Effector CD8-positive, alpha-beta T cell (primary cell): ENCODE data around the gene IGSF9B.

Experiments used
- DNase-seq: peaks from one replicate; lab custom pipeline; 2025; lab: John Stamatoyannopoulos, UW

The IGSF9B gene

GRCh38 chr11:133983660-133984316 is 27.0 kb upstream of the IGSF9B start:
- DNase-seq, result no peak

- no peak for DNase-seq
These were observed 26.1 kb upstream of the IGSF9B start for GRCh38 chr11:133982876-133983275.

GRCh38 chr11:133982151-133982550 is 25.4 kb upstream of the IGSF9B start:
- no peak for DNase-seq

GRCh38 chr11:133981156-133981555 is 24.4 kb upstream of the IGSF9B start:
- DNase-seq, result no peak

GRCh38 chr11:133980665-133981064 is 23.9 kb upstream of the IGSF9B start:
- DNase-seq, result no peak

- DNase-seq, result no peak
These were observed 22.0 kb upstream of the IGSF9B start for GRCh38 chr11:133978794-133979193.

- no peak for DNase-seq
These were observed 20.4 kb upstream of the IGSF9B start for GRCh38 chr11:133977067-133977677.

- DNase-seq, result no peak
These were observed 18.7 kb upstream of the IGSF9B start for GRCh38 chr11:133975488-133975849.

- DNase-seq, result no peak
These were observed 18.2 kb upstream of the IGSF9B start for GRCh38 chr11:133974836-133975487.

- DNase-seq, result no peak
These were observed 15.1 kb upstream of the IGSF9B start for GRCh38 chr11:133971881-133972280.

- no peak for DNase-seq
These were observed 12.3 kb upstream of the IGSF9B start for GRCh38 chr11:133969112-133969511.

GRCh38 chr11:133968300-133968699 is 11.5 kb upstream of the IGSF9B start:
- DNase-seq, result no peak

- no peak for DNase-seq
These were observed 11.0 kb upstream of the IGSF9B start for GRCh38 chr11:133967599-133968238.

- DNase-seq, result peak; percentile 46
These were observed 10.3 kb upstream of the IGSF9B start for GRCh38 chr11:133966921-133967598.

GRCh38 chr11:133966172-133966651 is 9.4 kb upstream of the IGSF9B start:
- DNase-seq, result no peak

- no peak for DNase-seq
These were observed 8.3 kb upstream of the IGSF9B start for GRCh38 chr11:133965031-133965601.

- DNase-seq, result no peak
These were observed 7.6 kb upstream of the IGSF9B start for GRCh38 chr11:133964356-133964755.

- no peak for DNase-seq
These were observed 5.1 kb upstream of the IGSF9B start for GRCh38 chr11:133961890-133962289.

- DNase-seq, result no peak
These were observed 1.1 kb upstream of the IGSF9B start for GRCh38 chr11:133957900-133958299.

- DNase-seq, result no peak
These were observed 785 bp downstream of the IGSF9B start for GRCh38 chr11:133955945-133956421.

- DNase-seq, result no peak
These were observed 1.5 kb downstream of the IGSF9B start for GRCh38 chr11:133955081-133955891.
